AG04449 (cell line): ENCODE measurements around the gene PRMT7.
"Not testable (repeated sequence)": the region's sequence is repeated elsewhere in the genome, so short reads cannot be mapped to it uniquely, and the experiment has no call there.

Experiments
- CTCF ChIA-PET: fragments of 350-600 bp; formaldehyde crosslinking; extraction: SDS; loops from one replicate; lab custom pipeline; 2021; ENCODE audit warnings: antibody characterized with exemption; lab: Yijun Ruan, JAX
- POLR2A ChIA-PET: fragments of 400-600, 350-600 bp; formaldehyde crosslinking; extraction: SDS; loops from one replicate; lab custom pipeline; 2020; ENCODE audit warnings: antibody characterized with exemption, inconsistent platforms; lab: Yijun Ruan, JAX
- DNase-seq: peaks from one replicate; pipeline ENCODE4 v3.0.0-alpha.2; 2010; ENCODE audit warnings: low read depth, low spot score
- H3K4me3 ChIP-seq: 2 replicates; pipeline ENCODE4 v1.5.1; 2011; ENCODE audit warnings: low read depth, mild to moderate bottlenecking, control low read depth, low read length
- TF ChIP-seq, protein P1 (sequence below): IDR thresholded peaks from one replicate; pipeline ENCODE4 v1.5.1; 2011; ENCODE audit warnings: mild to moderate bottlenecking, moderate library complexity, low read length, control low read depth, inconsistent platforms; ENCODE audit not compliant: insufficient read depth; ENCODE audit errors: missing control alignments

Gene PRMT7

DNA sequence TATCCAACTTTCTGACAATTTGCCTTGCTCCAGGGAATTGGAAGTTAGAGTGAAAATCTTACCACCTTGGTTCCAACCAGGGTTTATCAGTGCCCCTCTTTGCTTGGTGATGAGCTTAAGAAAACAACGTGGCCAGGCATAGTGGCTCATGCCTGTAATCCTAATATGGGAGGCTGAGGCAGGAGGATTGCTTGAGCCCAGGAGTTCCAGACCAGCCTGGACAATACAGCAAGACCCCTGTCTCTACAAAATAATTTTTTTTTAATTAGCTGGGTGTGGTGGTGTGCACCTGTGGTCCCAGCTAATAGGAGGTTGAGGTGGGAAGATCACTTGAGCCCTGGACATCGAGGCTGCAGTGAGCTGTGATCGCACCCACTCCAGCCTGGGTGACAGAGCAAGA, 25.1 kb upstream of the PRMT7 start:
- CTCF ChIA-PET, result interaction anchor here (1.1 to 3.7 kb wide), 5 partner anchors 8 to 24 kb away, joined by 3 to 17 read pairs (median 3); partner anchors contain the start of gene SLC7A6
- POLR2A ChIA-PET, result interaction anchor here (1.1 kb wide), 1 partner anchor 14 kb away, joined by 3 read pairs; no protein-coding TSS in a partner anchor
- DNase-seq, result no peak
- no peak overlapping the region for H3K4me3 ChIP-seq
- TF ChIP-seq, protein P1, sequence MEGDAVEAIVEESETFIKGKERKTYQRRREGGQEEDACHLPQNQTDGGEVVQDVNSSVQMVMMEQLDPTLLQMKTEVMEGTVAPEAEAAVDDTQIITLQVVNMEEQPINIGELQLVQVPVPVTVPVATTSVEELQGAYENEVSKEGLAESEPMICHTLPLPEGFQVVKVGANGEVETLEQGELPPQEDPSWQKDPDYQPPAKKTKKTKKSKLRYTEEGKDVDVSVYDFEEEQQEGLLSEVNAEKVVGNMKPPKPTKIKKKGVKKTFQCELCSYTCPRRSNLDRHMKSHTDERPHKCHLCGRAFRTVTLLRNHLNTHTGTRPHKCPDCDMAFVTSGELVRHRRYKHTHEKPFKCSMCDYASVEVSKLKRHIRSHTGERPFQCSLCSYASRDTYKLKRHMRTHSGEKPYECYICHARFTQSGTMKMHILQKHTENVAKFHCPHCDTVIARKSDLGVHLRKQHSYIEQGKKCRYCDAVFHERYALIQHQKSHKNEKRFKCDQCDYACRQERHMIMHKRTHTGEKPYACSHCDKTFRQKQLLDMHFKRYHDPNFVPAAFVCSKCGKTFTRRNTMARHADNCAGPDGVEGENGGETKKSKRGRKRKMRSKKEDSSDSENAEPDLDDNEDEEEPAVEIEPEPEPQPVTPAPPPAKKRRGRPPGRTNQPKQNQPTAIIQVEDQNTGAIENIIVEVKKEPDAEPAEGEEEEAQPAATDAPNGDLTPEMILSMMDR, result no peak

DNA sequence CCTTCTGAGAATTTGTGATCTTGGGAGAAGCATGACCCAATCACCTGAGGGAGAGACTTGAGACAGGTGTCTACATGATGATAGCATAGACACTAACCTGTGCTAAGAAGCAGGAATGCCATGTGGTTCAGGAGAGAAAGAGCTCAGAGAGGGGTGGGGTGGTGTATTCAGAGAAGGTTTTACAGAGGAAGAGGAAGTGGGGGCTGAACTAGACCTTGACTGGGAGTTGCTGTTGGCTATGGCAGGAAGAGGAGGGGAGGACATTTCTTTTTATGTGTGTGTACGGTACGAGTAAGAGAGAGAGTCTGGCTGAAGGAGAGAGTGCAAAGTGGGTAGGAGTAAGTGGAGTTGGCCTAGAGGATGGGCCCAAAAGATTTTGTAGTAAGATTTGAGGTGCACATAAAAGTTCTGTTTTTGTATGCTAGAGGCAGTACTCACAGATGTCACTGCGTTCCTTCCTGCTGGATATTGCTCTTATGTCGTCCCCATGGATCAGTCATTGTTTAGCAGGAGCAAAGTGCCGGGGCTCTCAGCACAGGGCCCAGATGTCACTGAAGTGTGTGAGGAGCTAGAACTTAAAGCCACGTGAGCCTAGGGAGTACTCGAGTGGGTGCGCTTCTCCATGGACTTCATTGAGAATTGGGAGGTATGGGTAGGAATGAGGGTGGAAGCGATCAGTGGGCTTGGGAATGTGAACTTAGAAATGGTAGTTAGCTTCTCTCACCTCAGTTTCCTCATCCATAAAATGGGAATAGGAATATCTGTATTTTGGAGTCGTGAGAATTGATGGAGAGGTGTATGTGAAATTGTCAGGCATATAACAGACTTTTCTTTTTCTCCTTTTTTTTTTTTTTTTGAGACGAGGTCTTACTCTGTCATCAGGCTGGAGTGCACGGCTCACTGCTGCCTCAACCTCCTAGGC, 24.4 kb upstream of the PRMT7 start:
- CTCF ChIA-PET, result interaction anchor here (1.0 to 3.7 kb wide), 5 partner anchors 8 to 43 kb away, joined by 3 to 17 read pairs (median 4); no protein-coding TSS in a partner anchor

DNA sequence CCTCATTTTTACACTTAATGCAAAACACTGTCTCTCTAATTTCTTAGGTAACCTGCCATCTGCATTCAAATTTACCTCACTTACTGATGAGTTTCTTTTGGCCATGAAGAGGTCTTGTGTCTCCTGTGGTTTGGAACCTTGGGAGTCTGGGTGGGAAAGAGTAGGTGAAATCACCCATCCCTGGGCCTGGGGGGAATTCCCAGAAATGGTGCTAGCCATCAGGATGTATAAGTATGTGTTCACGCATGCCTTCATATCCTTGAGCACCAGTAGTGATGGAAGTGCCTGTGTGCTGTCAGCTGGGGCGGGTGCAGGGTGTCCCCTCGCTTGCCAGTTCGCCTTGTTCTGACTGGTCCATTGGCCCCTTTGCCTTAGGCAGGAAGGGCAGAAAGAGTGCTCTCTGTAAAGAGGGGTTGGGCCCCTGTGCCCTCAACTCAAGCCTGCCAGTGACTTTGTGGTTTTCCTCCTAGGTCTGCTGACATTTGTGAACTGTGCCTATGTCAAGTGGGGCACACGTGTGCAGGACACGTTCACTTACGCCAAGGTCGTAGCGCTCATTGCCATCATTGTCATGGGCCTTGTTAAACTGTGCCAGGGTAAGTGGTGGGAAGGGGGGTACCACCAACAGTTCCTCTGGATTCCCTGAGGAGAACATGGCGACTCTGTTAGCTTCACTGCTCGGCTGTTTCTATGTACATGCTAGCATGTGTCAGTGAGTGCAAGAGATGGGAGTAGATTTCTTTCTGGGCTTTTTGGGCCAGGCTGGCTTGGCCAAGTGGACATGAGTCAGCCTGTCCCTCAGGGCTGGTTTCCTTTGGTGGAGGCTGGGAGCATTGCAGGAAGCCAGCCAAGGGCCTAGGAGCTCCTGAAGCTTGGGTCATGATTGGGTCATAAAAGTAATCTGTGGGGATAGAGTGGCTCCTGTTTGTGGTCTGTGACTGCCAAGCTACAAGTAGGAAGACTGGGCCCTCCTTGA, 23.3 kb upstream of the PRMT7 start:
- TF ChIP-seq, protein P1, result no peak
- DNase-seq, result peak; percentile 40
- CTCF ChIA-PET, result interaction anchor here (1.0 to 5.0 kb wide), 8 partner anchors 11 to 44 kb away, joined by 3 to 44 read pairs (median 4); partner anchors contain the start of genes PRMT7, SLC7A6 and SLC7A6OS
- POLR2A ChIA-PET, result interaction anchor here (0.6 to 2.6 kb wide), 5 partner anchors 11 to 23 kb away, joined by 3 to 19 read pairs (median 4); partner anchors contain the start of genes PRMT7, SLC7A6 and SLC7A6OS
- no peak overlapping the region for H3K4me3 ChIP-seq

More for the DNA sequence above, 24.4 kb upstream of the PRMT7 start:
- POLR2A ChIA-PET, result interaction anchor here (2.6 kb wide), 1 partner anchor 25 kb away, joined by 19 read pairs; the partner anchor contains the start of genes PRMT7 and SLC7A6OS
- TF ChIP-seq, protein P1, result no peak
- H3K4me3 ChIP-seq, result no peak overlapping the region
- no peak for DNase-seq

DNA sequence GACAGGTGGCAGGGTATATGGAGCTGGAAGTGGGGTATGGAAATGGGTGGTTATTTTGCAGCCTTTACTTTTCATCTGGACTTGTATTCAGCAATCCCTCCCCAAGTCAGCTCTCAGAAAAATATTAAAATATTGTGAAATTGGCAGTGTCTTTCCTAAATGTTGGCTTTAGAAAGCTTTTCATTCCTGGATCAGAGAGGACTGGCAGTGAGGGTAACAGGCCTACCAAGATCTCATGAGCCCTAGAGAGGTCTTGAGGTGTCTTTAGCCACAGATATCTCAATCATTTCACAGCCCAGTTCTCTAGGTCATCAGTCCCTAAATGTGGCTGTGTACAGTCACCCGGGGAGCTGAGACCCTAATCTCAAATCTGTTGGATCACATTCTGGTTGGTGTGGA, 22.6 kb upstream of the PRMT7 start:
- no peak for DNase-seq
- TF ChIP-seq, protein P1, result no peak
- H3K4me3 ChIP-seq, result no peak overlapping the region
- POLR2A ChIA-PET, result interaction anchor here (0.6 to 2.6 kb wide), 5 partner anchors 11 to 24 kb away, joined by 3 to 19 read pairs (median 4); partner anchors contain the start of genes PRMT7, SLC7A6 and SLC7A6OS
- CTCF ChIA-PET, result interaction anchor here (1.1 to 5.0 kb wide), 7 partner anchors 10 to 44 kb away, joined by 3 to 44 read pairs (median 3); partner anchors contain the start of genes PRMT7, SLC7A6 and SLC7A6OS

DNA sequence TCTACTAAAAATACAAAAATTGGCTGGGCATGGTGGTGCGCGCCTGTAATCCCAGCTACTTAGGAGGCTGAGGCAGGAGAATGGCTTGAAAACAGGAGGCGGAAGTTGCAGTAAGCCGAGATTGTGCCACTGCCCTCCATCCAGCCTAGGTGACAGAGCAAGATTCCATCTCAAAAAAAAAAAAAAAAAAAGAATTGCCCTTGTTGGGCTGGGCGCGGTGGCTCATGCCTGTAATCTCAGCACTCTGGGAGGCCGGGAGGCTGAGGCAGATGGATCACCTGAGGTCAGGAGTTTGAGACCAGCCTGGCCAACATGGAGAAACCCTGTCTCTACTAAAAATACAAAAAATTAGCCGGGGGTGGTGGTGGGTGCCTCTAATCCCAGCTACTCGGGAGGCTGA, 22.0 kb upstream of the PRMT7 start:
- not testable (repeated sequence) for H3K4me3 ChIP-seq, DNase-seq
- ChIA-PET CTCF (interaction anchor here (1.3 to 5.0 kb wide), 4 partner anchors 10 to 43 kb away, joined by 3 to 44 read pairs (median 10); partner anchors contain the start of gene SLC7A6), POLR2A (interaction anchor here (1.1 to 2.6 kb wide), 2 partner anchors 10 to 22 kb away, joined by 4 to 19 read pairs; partner anchors contain the start of genes PRMT7 and SLC7A6OS)
